Suprapubic skin (tissue), 4 donors: ENCODE results near the gene SKP2. TPM values are rescaled to one million over a fixed set of nuclear protein-coding genes. Genes with fewer than 3 reads are reported as not detected.

Experiments
- DNase-seq, 2 donors: peaks; one replicate each; pipeline ENCODE4 v3.0.0-alpha.2; 2019; ENCODE audit warnings: low spot score in 2 of 2
- H3K27ac ChIP-seq: fragments of 200-600 bp; sonication (generic); one replicate; pipeline ENCODE4 v1.5.1; 2019
- H3K27me3 ChIP-seq: fragments of 200-600 bp; sonication (generic); one replicate; pipeline ENCODE4 v1.5.1; 2019
- H3K36me3 ChIP-seq: fragments of 200-600 bp; sonication (generic); one replicate; pipeline ENCODE4 v1.5.1; 2019
- H3K4me1 ChIP-seq: fragments of 200-600 bp; sonication (generic); one replicate; pipeline ENCODE4 v1.5.1; 2019
- H3K4me3 ChIP-seq: fragments of 200-600 bp; sonication (generic); one replicate; pipeline ENCODE4 v1.5.1; 2019; ENCODE audit warnings: mild to moderate bottlenecking
- H3K9me3 ChIP-seq: fragments of 200-600 bp; sonication (generic); one replicate; pipeline ENCODE4 v1.5.1; 2019
- EP300 ChIP-seq: sonication (generic); formaldehyde crosslinking; IDR thresholded peaks from one replicate; pipeline ENCODE4 v1.6.1; 2017; ENCODE audit warnings: antibody characterized with exemption
- POLR2A ChIP-seq, 2 donors: fragments of 450-650 bp; IDR thresholded peaks; one replicate each; pipeline ENCODE4 v1.6.1; 2017; ENCODE audit warnings: antibody characterized with exemption in 2 of 2, mild to moderate bottlenecking in 2 of 2, moderate library complexity in 2 of 2
- POLR2AphosphoS5 ChIP-seq, 3 donors: sonication (generic); formaldehyde crosslinking; IDR thresholded peaks; one replicate each; pipeline ENCODE4 v1.6.1; 2017; ENCODE audit warnings: antibody characterized with exemption in 3 of 3
- WGBS: methylation state at CpG from one replicate; pipeline ENCODE4 v1.1.5; 2018; 5-methylcytosine and 5-hydroxymethylcytosine counted together
- total RNA-seq, 4 donors: library from RNA; depleted of rRNA; stranded (reverse); fragments of >200 nt; gene quantifications; one replicate each; pipeline ENCODE4 v1.1.0, GENCODE V29; 2016
- TF ChIP-seq, protein P1 (sequence below), 2 donors: fragments of 200-600 bp in 1 of 2; fragments of 450-650 bp in 1 of 2; sonication (generic) in 1 of 2; IDR thresholded peaks; one replicate each; pipeline ENCODE4 v1.5.1; 2016 to 2019; ENCODE audit warnings: antibody characterized with exemption in 2 of 2, mild to moderate bottlenecking in 1 of 2, moderate library complexity in 1 of 2

Gene SKP2
- total RNA-seq, 4 donors from 2014 or later = 10.7 to 20.8 (median 13.5) TPM

DNA sequence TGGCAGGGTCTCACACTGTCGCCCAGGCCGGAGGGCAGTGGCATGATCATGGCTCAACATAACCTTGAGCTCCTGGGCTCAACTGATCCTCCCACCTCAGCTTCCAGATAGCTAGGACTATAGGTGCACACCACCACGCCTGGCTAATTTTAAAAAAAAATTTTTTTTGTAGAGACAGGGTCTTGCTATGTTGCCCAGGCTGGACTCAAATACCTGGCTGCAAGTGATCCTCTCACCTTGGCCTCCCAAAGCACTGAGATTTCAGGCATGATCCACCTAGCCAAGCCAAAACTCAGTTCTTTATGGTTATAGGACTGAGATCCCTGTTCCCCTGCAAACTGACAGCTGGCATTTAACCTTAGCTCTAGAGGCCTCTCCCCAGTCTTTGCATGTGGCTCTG is 5.5 kb upstream of the SKP2 start:
- no peak for DNase-seq
- no peaks in the 10 kb centered on the region for H3K9me3 ChIP-seq
- peaks cover 14% of the 10 kb centered on the region for H3K4me1 ChIP-seq
- no peak overlapping the region for H3K4me3 ChIP-seq
- WGBS = 76% methylated on average over 3 of the region's 3 CpGs
- TF ChIP-seq EP300 (no peak), POLR2A (IDR thresholded peaks at IDR 0.05) (no peak), POLR2AphosphoS5 (IDR thresholded peaks at IDR 0.05) (no peak)
- TF ChIP-seq, protein P1, sequence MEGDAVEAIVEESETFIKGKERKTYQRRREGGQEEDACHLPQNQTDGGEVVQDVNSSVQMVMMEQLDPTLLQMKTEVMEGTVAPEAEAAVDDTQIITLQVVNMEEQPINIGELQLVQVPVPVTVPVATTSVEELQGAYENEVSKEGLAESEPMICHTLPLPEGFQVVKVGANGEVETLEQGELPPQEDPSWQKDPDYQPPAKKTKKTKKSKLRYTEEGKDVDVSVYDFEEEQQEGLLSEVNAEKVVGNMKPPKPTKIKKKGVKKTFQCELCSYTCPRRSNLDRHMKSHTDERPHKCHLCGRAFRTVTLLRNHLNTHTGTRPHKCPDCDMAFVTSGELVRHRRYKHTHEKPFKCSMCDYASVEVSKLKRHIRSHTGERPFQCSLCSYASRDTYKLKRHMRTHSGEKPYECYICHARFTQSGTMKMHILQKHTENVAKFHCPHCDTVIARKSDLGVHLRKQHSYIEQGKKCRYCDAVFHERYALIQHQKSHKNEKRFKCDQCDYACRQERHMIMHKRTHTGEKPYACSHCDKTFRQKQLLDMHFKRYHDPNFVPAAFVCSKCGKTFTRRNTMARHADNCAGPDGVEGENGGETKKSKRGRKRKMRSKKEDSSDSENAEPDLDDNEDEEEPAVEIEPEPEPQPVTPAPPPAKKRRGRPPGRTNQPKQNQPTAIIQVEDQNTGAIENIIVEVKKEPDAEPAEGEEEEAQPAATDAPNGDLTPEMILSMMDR (IDR thresholded peaks at IDR 0.05) = no peak
- no peaks in the 10 kb centered on the region for H3K27me3 ChIP-seq
- no peak overlapping the region for H3K27ac ChIP-seq
- H3K36me3 ChIP-seq = no peaks in the 10 kb centered on the region

DNA sequence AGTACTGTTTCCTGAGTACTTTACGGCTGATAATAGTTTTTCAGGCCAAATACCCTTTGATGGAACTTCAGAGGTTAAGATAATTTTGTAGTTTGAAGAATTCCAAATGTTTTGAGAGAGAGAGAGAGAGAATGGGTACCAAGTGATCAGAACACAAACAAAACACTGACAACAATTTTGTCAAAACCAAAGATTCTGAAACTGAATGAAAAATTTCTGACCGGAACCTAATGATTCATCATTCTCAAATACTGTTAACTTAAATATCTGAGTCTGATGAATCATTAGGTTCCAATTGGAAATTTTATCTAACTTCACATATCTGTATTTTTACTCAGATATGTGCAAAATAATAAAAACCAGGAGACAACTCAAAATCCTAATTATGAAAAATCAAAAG is 4.2 kb upstream of the SKP2 start:
- TF ChIP-seq POLR2A (IDR thresholded peaks at IDR 0.05) (no peak), EP300 (no peak), POLR2AphosphoS5 (IDR thresholded peaks at IDR 0.05) (no peak)
- whole genome bisulfite sequencing = 87% methylated on average over 2 of the region's 2 CpGs
- H3K27ac ChIP-seq = no peak overlapping the region
- peaks cover 19% of the 10 kb centered on the region for H3K4me1 ChIP-seq
- H3K9me3 ChIP-seq = no peaks in the 10 kb centered on the region
- H3K36me3 ChIP-seq = no peaks in the 10 kb centered on the region
- no peaks in the 10 kb centered on the region for H3K27me3 ChIP-seq
- no peak for DNase-seq
- H3K4me3 ChIP-seq = no peak overlapping the region

DNA sequence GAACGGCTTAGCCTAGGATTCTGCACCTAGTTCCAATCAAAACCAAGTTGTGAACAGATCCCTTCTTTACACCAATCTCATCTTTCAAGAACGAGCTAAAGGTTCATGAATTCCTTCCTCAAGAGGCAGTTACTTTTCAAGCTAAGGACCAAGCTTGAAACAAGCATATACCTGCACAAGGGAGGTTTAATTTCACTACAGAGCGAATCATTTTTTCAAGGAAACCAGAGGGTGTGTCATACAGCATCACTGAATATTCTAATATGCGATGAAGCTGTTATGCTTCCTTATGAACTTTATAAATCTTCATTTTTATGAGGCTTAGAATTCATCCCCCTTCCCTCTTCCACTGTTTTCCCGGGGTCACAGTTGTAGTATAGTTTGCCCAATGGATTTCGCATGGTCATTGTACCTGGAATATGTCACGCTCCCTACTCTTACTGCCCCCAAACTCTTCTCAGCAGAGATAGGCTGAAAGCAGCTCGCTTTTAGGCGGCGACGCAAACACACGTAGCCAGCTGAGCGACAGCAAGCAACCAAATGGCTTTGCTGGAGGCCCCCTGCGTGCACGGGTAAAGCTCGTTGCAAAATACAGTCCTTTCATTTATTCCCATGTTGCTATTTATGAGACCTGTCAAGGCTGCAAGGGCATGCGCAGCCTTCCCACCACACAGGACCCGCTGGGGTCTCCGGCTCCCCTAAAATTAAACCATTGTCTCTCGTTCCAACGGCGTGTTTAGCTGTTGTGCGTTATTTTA is 1.1 kb upstream of the SKP2 start:
- DNase-seq = no peak
- WGBS = 2% methylated on average over 23 of the region's 23 CpGs

DNA sequence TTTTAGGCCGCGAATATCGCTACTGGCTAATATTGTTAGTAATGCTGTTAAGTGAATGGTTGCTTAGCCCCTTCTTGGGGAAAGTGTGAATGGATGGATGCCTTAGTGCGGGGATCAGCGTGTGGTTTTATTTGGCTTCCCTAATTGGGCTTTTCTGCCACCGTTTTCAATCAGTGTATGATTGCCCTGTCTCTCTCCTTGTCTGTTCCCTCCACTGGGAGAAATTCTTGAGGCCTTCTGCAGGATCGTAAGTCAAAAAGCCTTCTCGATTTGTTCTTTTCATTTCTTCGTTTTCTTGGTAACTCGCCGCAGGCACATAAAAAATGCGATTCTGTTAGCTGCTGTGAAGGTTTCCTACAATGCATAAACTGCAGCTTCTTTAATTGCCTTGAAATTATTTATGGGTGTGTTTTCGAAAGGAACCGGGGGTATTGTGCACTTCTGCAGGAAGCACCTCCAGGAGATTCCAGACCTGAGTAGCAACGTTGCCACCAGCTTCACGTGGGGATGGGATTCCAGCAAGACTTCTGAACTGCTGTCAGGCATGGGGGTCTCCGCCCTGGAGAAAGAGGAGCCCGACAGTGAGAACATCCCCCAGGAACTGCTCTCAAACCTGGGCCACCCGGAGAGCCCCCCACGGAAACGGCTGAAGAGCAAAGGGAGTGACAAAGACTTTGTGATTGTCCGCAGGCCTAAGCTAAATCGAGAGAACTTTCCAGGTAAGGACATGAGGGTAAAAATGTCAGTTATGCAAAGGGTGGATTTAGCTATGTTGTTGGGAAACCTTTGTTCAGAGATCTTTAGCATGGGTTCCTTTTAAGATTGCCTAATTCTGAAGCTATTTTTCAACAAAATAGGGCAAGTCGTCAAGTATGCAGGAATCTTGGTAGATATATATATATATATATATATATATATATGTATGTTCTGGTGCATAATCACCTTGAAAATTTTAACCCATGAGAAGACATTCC is 700 bp downstream of the SKP2 start:
- Histone ChIP-seq H3K9me3 (no peaks in the 10 kb centered on the region), H3K4me1 (peaks cover 42% of the 10 kb centered on the region), H3K27me3 (no peaks in the 10 kb centered on the region), H3K27ac (no peak overlapping the region), H3K36me3 (peaks cover 4% of the 10 kb centered on the region), H3K4me3 (peak overlapping the region; percentile 96)
- TF ChIP-seq, protein P1 (IDR thresholded peaks at IDR 0.05) = no peak
- no peak for TF ChIP-seq EP300
- no peak for TF ChIP-seq POLR2A (IDR thresholded peaks at IDR 0.05)
- TF ChIP-seq POLR2AphosphoS5 (IDR thresholded peaks at IDR 0.05) = no peak
- DNase-seq = no peak
- WGBS = 2% methylated on average over 24 of the region's 24 CpGs

More for the DNA sequence above, 1.1 kb upstream of the SKP2 start:
- Histone ChIP-seq H3K4me3 (peak overlapping the region; percentile 96), H3K27ac (peak overlapping the region; percentile 85), H3K36me3 (peaks cover 4% of the 10 kb centered on the region), H3K27me3 (no peaks in the 10 kb centered on the region), H3K4me1 (peaks cover 35% of the 10 kb centered on the region), H3K9me3 (no peaks in the 10 kb centered on the region)
- TF ChIP-seq, protein P1 (IDR thresholded peaks at IDR 0.05) = no peak
- no peak for TF ChIP-seq POLR2A (IDR thresholded peaks at IDR 0.05)
- no peak for TF ChIP-seq EP300
- TF ChIP-seq POLR2AphosphoS5 (IDR thresholded peaks at IDR 0.05) = no peak

DNA sequence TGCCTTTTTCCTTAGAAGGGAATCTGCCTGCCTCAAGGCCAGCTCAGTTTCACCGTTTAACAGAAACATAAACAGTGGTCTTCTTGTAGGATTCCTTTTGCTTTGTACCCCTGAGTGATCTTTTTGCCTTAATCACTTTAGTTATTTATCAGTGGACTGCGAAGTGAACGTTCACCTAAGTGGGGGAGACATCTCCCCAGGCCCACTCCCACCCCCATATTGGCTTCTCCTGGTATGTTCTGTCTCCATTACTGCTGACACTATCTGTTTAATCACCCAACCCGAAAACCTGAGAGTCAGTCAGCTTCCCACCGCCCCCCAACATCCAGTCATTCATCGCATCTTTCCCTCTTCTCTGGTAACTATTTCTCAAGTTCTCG is 1.4 kb downstream of the SKP2 start:
- TF ChIP-seq, protein P1 (IDR thresholded peaks at IDR 0.05) = no peak
- no peaks in the 10 kb centered on the region for H3K27me3 ChIP-seq
- H3K9me3 ChIP-seq = no peaks in the 10 kb centered on the region
- WGBS = 70% methylated on average over 7 of the region's 7 CpGs
- H3K27ac ChIP-seq = no peak overlapping the region
- DNase-seq = no peak
- H3K4me3 ChIP-seq = peak overlapping the region; percentile 96
- H3K4me1 ChIP-seq = peaks cover 42% of the 10 kb centered on the region
- H3K36me3 ChIP-seq = peaks cover 4% of the 10 kb centered on the region
